BE2C (cell line): Measurements from ENCODE around the gene C14orf132.

Source experiments
- DNase-seq: peaks from one replicate; pipeline ENCODE4 v3.0.0-alpha.2; 2020
- H3K27me3 ChIP-seq: fragments of 250-450 bp; sonication (Bioruptor Pico); 2 replicates; pipeline ENCODE4 v1.5.1; 2020; ENCODE audit warnings: mild to moderate bottlenecking
- H3K36me3 ChIP-seq: fragments of 250-450 bp; sonication (Bioruptor Pico); 2 replicates; pipeline ENCODE4 v1.5.1; 2020; ENCODE audit warnings: mild to moderate bottlenecking
- H3K4me1 ChIP-seq: fragments of 250-450 bp; sonication (Bioruptor Pico); 2 replicates; pipeline ENCODE4 v1.5.1; 2020
- H3K4me3 ChIP-seq: 2 replicates; pipeline ENCODE4 v1.5.1; 2011; ENCODE audit warnings: low read depth, low read length
- H3K9me3 ChIP-seq: fragments of 250-450 bp; sonication (Bioruptor Pico); 2 replicates; pipeline ENCODE4 v1.5.1; 2020
- CTCF ChIP-seq: IDR thresholded peaks from 2 replicates; pipeline ENCODE4 v1.5.1; 2012; ENCODE audit warnings: mild to moderate bottlenecking, low read depth, low read length

The C14orf132 gene

GRCh38 chr14:96129128-96129736 lies 90.1 kb downstream of the C14orf132 start:
- Histone ChIP-seq H3K9me3 (no peaks in the 10 kb centered on the region), H3K4me1 (peaks cover 4% of the 10 kb centered on the region), H3K27me3 (no peaks in the 10 kb centered on the region), H3K4me3 (no peak overlapping the region), H3K36me3 (no peaks in the 10 kb centered on the region)
- no peak for DNase-seq
- TF ChIP-seq CTCF: no peak

- TF ChIP-seq CTCF: no peak
- Histone ChIP-seq H3K36me3 (no peaks in the 10 kb centered on the region), H3K27me3 (no peaks in the 10 kb centered on the region), H3K4me3 (no peak overlapping the region), H3K9me3 (no peaks in the 10 kb centered on the region), H3K4me1 (peaks cover 2% of the 10 kb centered on the region)
- DNase-seq: no peak
Measured at GRCh38 chr14:96130391-96130790, 91.2 kb downstream of the C14orf132 start.

- Histone ChIP-seq H3K4me3 (no peak overlapping the region), H3K9me3 (no peaks in the 10 kb centered on the region), H3K4me1 (no peaks in the 10 kb centered on the region; the same call in 1 of the 2 replicates), H3K27me3 (no peaks in the 10 kb centered on the region), H3K36me3 (no peaks in the 10 kb centered on the region)
- no peak for DNase-seq
- no peak for TF ChIP-seq CTCF
Measured at GRCh38 chr14:96130854-96131253, 91.7 kb downstream of the C14orf132 start.

- no peak for DNase-seq
- no peaks in the 10 kb centered on the region for H3K9me3 ChIP-seq
- no peak for TF ChIP-seq CTCF
- no peak overlapping the region for H3K4me3 ChIP-seq
- H3K36me3 ChIP-seq: no peaks in the 10 kb centered on the region
- H3K4me1 ChIP-seq: no peaks in the 10 kb centered on the region; the same call in 1 of the 2 replicates
- no peaks in the 10 kb centered on the region for H3K27me3 ChIP-seq
Measured at GRCh38 chr14:96131836-96132235, 92.7 kb downstream of the C14orf132 start.

- DNase-seq: no peak
- TF ChIP-seq CTCF: no peak
- Histone ChIP-seq H3K36me3 (no peaks in the 10 kb centered on the region), H3K9me3 (no peaks in the 10 kb centered on the region), H3K27me3 (no peaks in the 10 kb centered on the region), H3K4me3 (no peak overlapping the region), H3K4me1 (no peaks in the 10 kb centered on the region; the same call in 1 of the 2 replicates)
Measured at GRCh38 chr14:96134508-96134907, 95.3 kb downstream of the C14orf132 start.

GRCh38 chr14:96135285-96135684 lies 96.1 kb downstream of the C14orf132 start:
- Histone ChIP-seq H3K4me1 (no peaks in the 10 kb centered on the region; the same call in 1 of the 2 replicates), H3K9me3 (no peaks in the 10 kb centered on the region), H3K4me3 (no peak overlapping the region), H3K27me3 (no peaks in the 10 kb centered on the region), H3K36me3 (no peaks in the 10 kb centered on the region)
- no peak for TF ChIP-seq CTCF
- no peak for DNase-seq
